Stomach (tissue), 4 donors: ENCODE measurements around the gene PDCD6IP.

Source experiments
- CTCF ChIP-seq, 7 experiments: fragments of 450-650 bp in 4 of 7; fragments of 200-600 bp in 3 of 7; sonication (generic) in 3 of 7; IDR thresholded peaks; one replicate each; pipeline ENCODE4 v1.5.1; 2016 to 2019; ENCODE audit warnings: antibody characterized with exemption in 7 of 7, control low read depth in 2 of 7, mild to moderate bottlenecking in 1 of 7
- EP300 ChIP-seq: sonication (generic); formaldehyde crosslinking; IDR thresholded peaks from one replicate; pipeline ENCODE4 v1.6.1; 2017; ENCODE audit warnings: antibody characterized with exemption

GRCh38 chr3:33884701-33885100 is 86.3 kb downstream of the PDCD6IP start:
- TF ChIP-seq EP300 = no peak
- TF ChIP-seq CTCF (IDR thresholded peaks at IDR 0.05) = no peak
